ENCODE results near the gene ASB10. TPM values are rescaled to one million over a fixed set of nuclear protein-coding genes. Genes with fewer than 3 reads are reported as not detected.

ASB10 gene
- total RNA-seq, 1 donor from 2014 or later, result 0.99 TPM

DNA sequence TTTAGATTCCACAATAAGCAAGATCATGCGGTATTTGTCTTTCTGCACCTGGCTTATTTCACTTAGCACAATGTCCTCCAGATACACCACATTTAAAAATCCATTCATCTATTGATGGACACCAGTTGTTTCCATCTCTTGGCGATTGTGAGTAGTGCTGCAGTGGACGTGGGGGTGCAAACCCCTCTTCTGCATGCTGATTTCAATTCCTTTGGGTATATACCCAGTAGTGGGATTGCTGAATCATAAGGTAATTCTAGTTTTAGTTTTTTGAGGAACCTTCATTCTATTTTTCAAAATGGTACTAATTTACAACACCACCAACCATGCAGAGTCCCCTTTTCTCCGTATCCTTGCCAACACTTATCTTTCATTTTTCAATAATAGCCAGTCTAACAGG, 2.0 kb upstream of the ASB10 start:
- no peak for DNase-seq (ENCODE audit: low read depth)

DNA sequence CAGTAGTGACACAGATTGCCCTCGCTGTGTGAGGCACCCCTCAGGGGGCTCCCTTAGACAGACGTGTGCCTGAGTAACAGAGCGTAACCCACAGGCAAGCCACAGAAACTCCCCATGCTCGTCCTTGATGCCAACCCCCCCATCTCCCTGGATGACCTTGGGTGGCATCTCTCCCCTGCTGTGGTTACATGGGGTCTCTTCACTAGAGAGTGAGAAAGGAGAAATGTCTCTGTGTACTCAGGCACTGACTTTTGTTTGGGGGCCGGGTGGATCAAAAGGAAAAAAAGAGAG, 1.1 kb upstream of the ASB10 start:
- no peak for DNase-seq (ENCODE audit: low read depth)

DNA sequence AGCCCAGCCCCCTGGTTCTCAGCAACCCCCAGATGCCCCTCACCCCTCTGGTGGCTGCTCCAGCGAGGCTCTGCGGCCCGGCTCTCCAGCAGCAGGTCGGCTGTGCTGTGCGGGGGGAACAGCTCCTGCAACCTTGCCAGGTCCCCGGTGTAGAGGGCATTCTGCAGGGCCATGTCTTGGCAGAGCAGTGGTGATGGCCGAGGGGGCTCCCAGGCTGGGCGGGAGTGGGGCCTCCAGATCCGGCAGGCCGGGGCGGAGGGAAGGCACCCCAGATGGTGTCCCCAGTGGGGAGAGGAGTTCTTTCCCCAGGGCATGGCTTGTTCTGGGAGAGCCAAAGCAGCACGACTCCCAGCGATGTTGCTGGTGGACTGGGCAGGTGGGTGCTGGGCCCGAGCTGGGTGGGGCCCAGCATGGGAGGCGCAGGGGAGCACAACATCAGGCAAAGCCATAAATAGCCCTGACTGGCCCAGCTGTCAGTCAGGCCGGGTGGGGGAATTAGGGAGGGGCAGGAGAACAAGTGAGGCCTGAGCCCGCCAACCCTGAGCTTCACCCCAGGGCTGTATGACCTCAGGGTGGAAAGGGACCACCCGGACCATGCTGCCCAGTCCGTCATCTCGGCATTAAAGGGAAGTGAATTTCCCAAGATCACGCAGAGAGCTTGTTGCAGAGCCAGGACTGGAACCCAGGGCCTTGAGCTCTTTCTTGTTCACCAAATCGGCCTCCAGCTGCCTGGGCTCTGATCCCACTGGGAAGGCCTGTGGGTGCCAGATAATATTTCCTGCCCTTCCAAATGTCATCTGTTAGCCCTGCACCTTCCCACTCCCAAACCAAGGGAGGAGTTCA, 580 bp upstream of the ASB10 start:
- DNase-seq (ENCODE audit: low read depth), result peak; percentile 50

DNA sequence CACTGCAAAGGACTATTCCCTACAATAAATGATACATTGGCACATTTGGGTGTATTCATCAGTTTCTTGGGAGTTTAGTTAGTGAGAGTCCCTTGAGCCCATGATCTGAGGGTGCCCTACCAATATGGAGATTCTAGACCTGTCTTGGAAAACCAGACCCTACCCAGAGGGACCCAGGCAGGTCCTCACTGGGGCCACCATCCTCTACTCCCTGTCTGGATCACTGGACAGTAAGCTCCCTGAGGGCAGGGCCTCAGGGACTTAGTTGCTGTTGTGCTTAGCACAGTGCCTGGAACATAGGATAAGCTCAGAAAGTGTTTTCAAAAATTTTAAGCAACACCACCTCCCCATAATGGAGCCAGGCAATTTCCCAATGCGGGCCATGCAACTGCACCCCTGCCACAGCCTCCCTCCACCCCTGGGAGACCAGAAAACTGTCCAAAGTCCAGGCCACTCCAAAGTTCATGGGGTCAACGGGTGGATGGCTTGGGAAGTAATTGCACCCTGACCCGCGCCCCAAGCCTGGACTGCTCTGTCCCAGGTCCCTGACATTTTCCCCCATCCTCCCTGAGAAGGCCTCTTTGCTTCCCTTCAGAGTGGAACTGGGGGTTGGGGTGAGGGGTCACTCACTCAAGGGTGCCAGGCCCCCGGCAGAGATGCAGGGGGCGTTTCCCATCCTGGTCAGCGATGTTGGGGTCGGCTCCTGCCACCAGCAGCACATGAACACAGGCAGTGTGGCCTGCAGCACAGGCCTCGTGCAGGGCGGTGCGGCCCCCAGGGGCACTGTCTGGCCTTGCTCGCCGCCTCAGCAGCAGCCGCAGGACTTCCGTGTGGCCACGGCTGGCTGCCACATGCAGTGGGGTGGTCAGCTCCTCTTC, 1.0 kb downstream of the ASB10 start:
- DNase-seq (ENCODE audit: low read depth), result no peak

DNA sequence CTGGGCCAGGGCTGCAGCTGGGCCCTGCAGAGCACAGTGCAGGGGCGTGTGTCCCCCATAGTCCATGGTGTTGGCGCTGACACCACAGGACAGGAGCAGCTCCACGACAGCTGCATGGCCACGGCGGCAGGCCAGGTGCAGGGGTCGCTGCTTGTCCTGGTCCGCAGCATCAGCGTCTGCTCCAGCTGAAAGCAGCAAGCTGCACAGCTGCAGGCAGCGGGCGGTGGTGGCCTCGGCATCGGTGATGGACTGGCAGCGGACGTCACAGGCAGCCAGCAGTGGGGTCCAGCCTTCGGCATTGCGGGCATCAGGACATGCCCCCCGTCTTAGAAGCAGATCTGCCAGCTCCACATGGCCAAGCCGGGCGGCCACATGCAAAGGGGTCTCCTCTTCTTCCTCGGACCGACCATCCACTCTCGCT, 6.0 kb downstream of the ASB10 start:
- peak; percentile 11 for DNase-seq (ENCODE audit: low read depth)

DNA sequence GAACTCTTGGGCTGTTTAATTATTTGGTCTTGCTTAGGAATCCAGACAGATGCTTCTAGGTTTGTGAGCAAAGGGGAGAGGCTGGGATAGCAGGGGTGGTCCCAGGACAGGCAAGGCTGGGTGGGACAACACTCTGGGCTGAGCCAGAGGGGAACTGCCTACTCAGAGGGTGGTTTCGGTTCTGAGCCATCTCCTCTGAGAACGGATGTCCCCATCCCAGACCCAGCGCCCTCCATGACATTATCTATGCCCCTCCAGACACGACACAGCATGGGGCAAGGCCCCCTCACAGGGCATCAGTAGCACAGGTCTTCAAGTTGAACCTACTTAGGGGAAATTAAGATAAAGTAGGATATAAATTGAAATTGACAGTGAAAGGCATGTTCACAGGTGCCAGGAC, 7.1 kb downstream of the ASB10 start:
- no peak for DNase-seq (ENCODE audit: low read depth)

DNA sequence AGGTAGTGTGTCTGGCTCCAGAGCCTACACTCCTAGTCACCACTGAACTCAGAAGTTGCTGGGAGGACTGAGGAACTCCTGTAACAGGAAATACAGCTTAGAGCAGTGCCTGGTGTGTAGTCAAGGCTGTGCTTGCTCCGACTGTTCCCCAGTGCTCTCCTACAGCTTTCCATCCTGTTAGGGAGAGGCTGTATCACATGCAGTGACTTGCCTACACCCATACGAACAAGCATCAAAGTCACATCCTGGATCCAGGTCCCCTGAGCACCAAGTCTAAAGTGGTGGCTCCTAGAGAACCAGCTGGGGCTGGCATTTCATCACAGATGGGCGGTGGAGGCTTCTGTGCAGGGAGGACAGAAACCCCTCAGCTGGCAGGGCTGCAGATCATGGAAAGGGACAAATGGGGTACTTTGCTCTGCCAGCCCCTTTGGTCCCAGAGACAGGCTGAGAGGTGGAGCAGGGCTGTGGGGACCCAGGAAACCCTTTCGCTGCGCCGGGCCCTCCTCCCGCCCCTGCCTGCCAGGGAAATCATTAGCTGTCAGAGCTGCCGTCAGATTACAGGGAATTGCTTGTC, 7.7 kb downstream of the ASB10 start:
- no peak for DNase-seq (ENCODE audit: low read depth)

DNA sequence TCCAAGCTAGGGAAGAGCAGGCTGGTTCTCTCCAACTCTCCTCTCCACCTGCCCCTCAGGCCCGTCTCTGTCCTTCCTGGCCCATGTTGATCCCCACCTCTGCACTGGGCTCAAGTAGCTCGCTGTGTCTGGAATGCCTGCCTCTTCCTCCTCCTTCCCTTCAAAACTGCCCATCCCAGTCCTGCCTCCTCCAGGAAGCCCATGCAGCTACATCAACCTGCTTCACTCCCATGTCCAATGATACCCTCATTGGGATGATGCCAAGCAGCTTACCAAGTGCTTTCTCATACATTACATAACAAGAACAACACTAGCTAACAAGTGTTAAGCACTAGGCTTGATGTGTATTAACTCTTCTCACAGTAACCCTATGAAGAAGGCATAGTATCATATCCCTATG, 8.2 kb downstream of the ASB10 start:
- no peak for DNase-seq (ENCODE audit: low read depth)

DNA sequence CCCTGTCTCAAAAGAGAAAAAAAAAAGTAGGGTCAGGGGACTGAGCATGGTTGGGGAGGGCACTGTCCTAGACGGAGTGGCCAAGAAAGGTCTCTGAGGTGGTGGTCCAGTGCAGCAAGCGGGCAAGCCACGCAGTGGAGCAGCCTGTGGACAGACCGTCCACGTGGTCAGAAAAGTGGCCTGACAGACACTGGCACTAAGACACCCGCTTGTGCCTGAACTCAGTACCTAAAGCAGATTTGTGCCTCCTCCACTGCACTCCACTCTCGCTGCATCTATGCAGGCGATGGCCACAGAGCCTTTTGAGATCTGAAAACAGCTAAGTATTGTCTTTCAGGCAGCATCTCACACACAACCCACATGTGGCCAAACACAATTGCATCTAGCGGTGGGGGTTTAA, 8.8 kb downstream of the ASB10 start:
- DNase-seq (ENCODE audit: low read depth), result no peak

DNA sequence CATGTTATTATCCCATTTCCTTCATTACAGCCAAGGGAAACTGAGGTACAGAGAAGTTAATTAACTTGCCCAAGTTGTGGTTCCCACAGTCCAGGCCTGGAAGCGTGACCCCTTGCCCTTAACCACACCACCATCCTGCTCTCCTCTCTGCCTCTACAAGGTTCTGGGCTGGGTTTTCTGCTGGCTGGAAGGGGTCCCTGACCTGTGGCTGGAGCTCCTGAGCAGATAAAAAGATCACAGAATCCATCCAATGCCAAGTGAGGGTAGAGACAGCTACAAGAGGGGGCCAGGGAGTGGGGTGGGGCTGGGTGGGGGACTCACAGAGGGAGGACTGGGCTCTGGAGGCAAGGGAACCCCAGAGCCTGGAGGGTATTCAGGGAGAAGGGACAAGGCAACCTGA, 9.7 kb downstream of the ASB10 start:
- no peak for DNase-seq (ENCODE audit: low read depth)

DNA sequence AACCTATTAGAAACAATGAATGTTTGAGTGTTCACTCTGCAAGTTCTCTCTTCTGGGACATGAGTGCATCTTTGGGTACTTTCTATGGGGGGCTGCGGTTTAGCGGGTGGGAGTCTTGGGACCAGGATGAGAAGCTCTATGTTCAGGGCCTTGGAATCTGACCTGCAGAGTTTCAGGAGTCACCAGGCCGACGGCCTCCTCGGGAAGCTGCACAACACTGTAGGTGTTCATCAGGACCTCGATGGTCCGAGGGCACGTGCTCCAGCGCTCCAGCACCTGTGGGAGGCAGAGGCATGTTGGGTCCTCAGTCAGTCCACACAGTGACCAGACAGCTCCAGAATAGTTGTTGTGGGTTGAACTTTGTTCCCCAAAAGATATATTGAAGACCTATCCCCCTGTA, 10.6 kb downstream of the ASB10 start:
- no peak for DNase-seq (ENCODE audit: low read depth)

DNA sequence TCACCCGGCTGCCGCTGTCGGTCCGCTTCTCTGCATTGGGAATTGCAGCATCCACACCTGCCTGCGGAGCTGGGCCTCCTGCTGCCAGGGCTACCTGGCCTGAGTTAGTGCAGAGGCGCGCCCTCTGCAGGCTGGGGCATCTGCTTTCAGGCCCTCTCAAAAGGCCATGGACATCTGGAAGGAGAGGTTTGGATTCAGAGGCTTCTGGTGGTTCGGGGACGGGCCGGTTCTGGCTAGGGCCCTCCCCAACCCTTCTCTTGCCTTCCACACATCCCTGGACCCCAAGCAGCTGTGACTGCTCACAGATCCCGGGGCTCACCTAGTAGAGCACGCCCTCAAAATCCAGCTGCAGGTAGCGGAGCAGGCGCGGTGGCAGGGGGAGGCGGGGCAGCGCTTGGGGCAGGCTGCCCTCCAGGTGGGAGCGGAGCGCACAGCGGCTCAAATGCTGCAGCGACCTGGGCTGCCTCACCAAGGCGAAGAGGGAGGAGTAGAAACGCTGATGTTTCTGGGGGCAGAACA, 11.2 kb downstream of the ASB10 start:
- DNase-seq (ENCODE audit: low read depth), result no peak

DNA sequence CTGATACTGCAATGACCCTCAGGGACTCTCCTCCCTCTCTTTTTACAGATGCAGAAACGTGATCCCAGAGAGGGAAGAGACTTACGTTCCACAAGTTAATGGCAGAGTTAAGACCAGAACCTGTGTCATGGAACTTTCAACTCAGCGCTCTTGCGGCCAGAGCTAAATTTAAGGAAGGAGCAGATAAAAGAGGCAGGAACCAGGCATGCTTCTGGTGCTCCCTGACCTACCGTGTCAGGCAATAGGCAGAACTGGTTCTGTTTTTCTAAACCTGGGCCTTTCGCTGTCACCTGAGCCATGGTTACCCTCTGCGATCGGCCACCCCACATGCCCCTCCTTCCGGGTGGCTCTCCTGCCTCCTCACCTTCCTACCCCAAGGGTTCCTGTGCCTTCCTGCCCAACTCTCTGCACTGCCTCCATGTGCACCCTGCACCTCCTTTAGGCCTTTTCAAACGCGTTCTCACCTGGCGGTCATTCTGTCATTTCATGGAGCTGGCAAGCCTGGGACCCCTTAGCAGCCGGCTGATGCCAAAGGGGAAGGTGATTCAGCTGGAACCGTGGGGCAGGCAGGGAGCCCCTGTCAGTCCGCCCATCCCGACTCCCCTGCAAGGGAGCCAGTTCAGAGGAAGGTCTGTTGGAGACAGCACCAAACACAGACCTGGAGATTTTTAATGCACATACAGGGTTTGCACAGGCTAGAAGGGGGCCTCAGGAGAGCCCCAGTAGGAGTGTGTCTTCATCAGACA, 11.8 kb downstream of the ASB10 start:
- DNase-seq (ENCODE audit: low read depth), result no peak

DNA sequence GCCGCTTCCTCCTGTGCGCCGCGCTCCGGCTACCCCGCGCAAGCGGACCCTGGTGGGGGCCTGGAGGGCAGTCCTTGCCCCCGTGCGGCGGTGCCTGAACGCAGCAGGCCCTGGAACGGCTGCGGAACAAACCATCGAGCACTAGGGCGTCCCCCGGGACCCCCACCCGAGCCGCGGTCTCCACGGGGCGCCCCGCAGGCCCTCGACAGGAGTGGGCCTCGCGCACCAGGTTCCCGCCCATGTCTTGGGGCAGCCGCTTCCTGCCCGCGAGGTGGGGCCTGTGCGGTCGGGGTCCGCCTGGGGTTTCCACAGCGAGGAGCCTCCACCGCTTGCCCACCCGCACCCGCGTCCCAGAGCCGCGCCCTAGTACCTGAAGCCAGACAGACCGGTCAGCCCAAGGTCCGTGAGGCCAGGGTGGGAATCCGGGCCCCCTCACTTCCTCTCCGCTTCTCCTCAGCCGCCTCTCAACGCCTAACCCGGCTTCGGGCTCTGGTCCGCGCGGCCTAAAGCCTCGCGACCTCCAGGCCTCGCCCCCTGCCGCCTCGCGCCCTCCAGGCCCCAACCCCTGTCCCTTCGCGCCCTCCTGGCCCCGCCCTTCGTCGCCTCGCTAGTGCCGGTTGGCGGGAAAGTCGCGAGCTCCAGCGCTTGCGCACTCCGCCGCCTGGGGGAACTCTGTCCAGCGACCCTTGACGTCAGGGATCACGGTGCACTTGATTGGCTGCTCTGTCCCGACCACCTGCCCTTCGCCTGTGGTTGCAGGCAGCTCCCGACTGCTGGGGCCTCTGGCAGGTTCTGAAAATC, 12.6 kb downstream of the ASB10 start:
- peak; percentile 16 for DNase-seq (ENCODE audit: low read depth)

DNA sequence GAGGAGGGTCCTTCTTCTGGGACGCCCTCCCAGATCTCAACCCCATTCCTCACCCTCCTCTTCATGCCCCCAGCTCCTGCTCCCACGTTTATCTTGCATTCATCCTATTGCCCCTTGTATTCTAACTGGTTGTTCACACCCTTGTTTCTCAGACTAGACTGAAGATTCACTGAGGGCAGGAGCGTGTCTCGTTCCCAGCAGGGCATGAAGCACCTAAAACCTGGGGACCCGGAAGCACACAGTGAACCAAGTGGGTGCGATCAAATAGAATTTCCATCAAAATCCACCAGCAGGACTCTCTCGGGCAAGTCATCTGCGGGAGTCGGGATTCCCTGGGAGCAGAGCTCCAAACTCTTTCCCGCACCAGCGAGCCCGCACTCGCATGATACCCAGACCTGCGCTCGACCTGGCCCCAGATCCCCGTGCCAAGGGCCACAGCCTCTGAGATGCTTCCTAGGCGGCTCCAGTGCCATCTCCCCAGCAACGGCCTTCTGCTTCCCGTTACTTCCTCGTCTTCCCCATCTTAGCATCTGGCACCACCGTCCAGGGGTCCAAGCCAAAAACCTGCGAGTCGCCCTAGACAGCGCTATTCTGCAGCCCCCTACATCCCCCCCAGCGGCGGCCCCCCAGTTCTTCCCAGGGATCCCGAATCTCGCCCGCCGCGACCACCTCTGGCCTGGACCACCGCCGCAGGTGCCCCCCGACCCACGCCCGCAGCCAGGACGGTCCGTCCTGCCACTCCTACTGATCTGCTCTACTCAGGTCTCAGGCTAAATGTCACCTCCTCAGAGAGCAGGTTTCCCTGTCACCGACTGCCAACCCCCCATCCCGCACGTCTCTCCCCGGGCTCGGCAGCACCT, 13.4 kb downstream of the ASB10 start:
- DNase-seq (ENCODE audit: low read depth), result no peak

DNA sequence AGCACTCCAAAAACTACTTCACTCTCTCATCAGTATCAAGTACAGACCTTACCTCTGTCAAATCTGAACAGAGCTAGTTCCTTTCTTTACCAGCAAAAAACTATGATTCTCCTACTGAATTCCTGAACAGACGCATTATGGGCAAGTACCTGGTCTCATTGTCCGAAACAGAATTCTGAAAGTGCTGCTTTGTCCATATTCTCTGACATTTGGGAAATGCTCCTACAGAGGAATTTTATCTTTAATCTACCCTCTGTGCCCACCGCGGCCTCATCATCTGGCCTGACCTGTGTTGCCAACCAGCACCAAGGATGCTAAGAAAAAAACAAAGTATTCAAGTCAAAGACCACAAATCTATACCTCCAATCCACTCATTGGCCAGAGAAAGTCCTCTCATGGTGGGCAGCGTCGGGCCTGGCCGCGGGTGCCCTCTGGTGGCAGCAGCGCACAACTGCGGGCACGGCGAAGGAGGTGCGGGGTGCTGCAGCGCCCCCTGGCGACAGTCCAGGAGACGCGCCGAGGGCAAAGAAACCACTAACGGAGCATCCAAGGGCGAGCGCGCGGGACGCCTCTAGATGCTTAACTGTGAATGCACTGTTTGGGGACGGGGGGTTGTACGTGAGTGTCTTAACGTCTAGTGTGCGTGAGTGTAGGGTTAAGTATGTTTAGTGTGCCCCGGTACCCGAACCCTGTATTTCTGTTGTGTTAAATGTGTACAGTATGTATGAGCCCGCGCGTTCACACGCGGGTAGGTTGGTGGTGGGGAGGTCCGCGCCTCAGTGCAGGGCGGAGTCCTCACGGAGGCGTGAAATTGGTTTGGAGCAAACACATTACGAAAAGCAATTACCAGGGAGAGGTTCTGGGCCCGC, 14.5 kb downstream of the ASB10 start:
- DNase-seq (ENCODE audit: low read depth), result peak; percentile 78

DNA sequence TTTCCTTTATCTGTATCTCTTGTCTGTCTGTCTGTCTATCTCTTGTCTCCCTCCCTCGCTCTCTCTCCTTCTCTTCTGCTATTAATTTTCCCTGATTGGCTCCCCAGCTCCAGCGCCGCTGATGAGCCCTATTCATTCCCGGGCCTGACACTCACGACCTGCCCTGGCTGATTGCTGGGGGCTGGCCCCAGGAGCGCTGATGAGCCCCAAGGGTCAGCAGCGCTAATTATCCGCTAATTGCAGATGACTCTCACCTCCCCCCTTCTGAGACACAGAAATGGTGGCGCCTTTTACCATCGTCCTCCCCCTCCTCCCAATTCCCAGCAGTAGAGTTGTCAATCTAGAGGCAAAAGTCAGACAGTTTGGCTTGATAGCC, 18.3 kb downstream of the ASB10 start:
- no peak for DNase-seq (ENCODE audit: low read depth)

DNA sequence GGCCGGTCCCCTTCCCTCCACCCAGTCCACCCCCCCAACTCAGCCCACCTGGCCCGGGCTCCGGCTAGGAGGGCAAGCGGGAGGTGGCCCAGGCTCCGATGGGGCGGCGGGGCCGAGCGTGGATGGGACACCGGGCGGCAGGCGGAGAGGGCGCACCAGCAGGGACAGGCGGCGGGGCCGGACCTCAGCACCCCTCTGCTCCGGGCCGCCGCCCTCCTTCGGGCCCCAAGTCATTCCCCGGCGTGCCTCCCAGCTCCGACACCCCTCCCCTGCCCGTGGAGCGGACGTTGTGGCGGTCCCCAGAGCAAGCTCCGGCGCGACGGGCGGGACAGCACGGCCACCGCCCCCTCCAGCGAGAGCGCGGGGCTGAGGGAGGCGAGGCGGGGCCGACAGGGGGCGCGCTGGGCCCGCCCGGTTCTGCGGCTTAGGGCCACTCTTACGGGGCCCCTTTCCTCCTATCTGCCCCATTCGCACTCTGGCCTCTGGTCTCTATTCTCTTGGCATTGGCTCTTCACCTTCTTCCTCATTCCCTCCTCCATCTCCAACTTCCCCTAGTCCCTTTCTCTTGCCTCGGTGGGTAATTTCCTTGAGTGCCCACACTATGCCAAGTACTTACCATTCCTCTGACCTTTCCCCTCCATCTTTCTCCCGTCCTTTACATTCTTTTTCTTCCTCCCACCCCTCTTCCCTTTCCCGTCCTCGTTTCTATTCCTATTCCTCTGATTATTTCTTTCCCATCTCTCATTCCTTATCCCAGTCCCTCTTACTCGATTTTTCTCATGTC, 18.9 kb downstream of the ASB10 start:
- DNase-seq (ENCODE audit: low read depth), result no peak
